Endothelial cell of umbilical vein (primary cell): ENCODE measurements around the gene IFNG. TPM values are rescaled to one million over a fixed set of nuclear protein-coding genes. Genes with fewer than 3 reads are reported as not detected.

ENCODE experiments used
- BruUV-seq: library from RNA; stranded (reverse); fragments of 400-500 nt; replicated peaks from 2 replicates; lab custom pipeline; 2021; lab: Mats Ljungman, UMichigan
- CTCF ChIA-PET: fragments of 300-600, 350-600 bp; sonication (Branson Sonifier 250); formaldehyde crosslinking; loops from one replicate; lab custom pipeline; 2021; ENCODE audit warnings: antibody characterized with exemption, inconsistent platforms; lab: Charles Lee
- POLR2A ChIA-PET: fragments of 300-600, 350-600 bp; sonication (Branson Sonifier 250); formaldehyde crosslinking; loops from one replicate; lab custom pipeline; 2021; ENCODE audit warnings: antibody characterized with exemption, inconsistent platforms; lab: Charles Lee
- DNase-seq: peaks from one replicate; pipeline ENCODE4 v3.0.0-alpha.2; 2011; ENCODE audit warnings: low read depth, low spot score
- FAIRE-seq: peaks from 2 replicates; lab custom pipeline; 2011; peaks lifted over from hg19 to GRCh38; lab: Jason Lieb, UNC
- H2AFZ ChIP-seq: 2 replicates; pipeline ENCODE4 v1.6.0; 2012; ENCODE audit warnings: low read depth, low read length, control low read depth, inconsistent platforms
- H3K27ac ChIP-seq: 2 replicates; pipeline ENCODE4 v1.5.1; 2011; ENCODE audit warnings: low read depth, mild to moderate bottlenecking, control low read depth, low read length, moderate library complexity; ENCODE audit not compliant: insufficient read depth
- H3K27me3 ChIP-seq, 2 experiments: 2 replicates each; pipeline versions ENCODE4 v1.6.0 to v1.6.1; 2011; ENCODE audit warnings: low read length in 2 of 2, mixed read lengths in 1 of 2; ENCODE audit not compliant: control insufficient read depth in 2 of 2, insufficient read depth in 2 of 2
- H3K36me3 ChIP-seq, 2 experiments: 2 replicates in 1 of 2; 3 replicates in 1 of 2; pipeline ENCODE4 v1.5.1; 2011; ENCODE audit warnings: low read length in 2 of 2, mild to moderate bottlenecking in 1 of 2, moderate library complexity in 1 of 2; ENCODE audit not compliant: control insufficient read depth in 2 of 2, insufficient read depth in 2 of 2; ENCODE audit errors: extremely low read depth in 1 of 2
- H3K4me1 ChIP-seq: 3 replicates; pipeline ENCODE4 v1.5.1; 2011; ENCODE audit warnings: mild to moderate bottlenecking, low read length; ENCODE audit not compliant: control insufficient read depth, insufficient read depth; ENCODE audit errors: extremely low read depth
- H3K4me2 ChIP-seq: 2 replicates; pipeline ENCODE4 v1.6.1; 2011; ENCODE audit warnings: low read length, control low read depth, mixed read lengths; ENCODE audit not compliant: insufficient read depth
- H3K4me3 ChIP-seq, 3 experiments: fragments of 200-600 bp in 1 of 3; sonication (generic), shearing (Covaris generic) in 1 of 3; replicated peaks in 1 of 3; 2 replicates each; pipeline ENCODE4 v1.5.1; 2011 to 2016; ENCODE audit warnings: control low read depth in 3 of 3, low read length in 3 of 3, mild to moderate bottlenecking in 2 of 3, inconsistent platforms in 1 of 3, low read depth in 1 of 3, moderate library complexity in 1 of 3; ENCODE audit not compliant: insufficient read depth in 1 of 3
- H3K79me2 ChIP-seq: 2 replicates; pipeline ENCODE4 v1.6.0; 2012; ENCODE audit warnings: low read length, inconsistent platforms; ENCODE audit not compliant: control insufficient read depth, insufficient read depth
- H3K9ac ChIP-seq: replicated peaks from 2 replicates; pipeline ENCODE3; 2011; ENCODE audit warnings: low read length, control low read depth; ENCODE audit not compliant: insufficient read depth; ENCODE audit errors: extremely low read depth
- H3K9me1 ChIP-seq: replicated peaks from 3 replicates; pipeline ENCODE4 v1.6.0; 2011; ENCODE audit warnings: mild to moderate bottlenecking, low read length; ENCODE audit not compliant: control insufficient read depth, insufficient read depth; ENCODE audit errors: extremely low read depth
- H3K9me3 ChIP-seq: replicated peaks from 2 replicates; pipeline ENCODE4 v1.5.1; 2012; ENCODE audit warnings: low read length, inconsistent platforms; ENCODE audit not compliant: control insufficient read depth, insufficient read depth
- H4K20me1 ChIP-seq: replicated peaks from 2 replicates; pipeline ENCODE3; 2011; ENCODE audit warnings: mild to moderate bottlenecking, low read length; ENCODE audit not compliant: control insufficient read depth, insufficient read depth; ENCODE audit errors: extremely low read depth
- EZH2 ChIP-seq: IDR thresholded peaks from 2 replicates; pipeline ENCODE4 v1.6.1; 2012; ENCODE audit warnings: borderline replicate concordance, low read depth, mild to moderate bottlenecking, moderate library complexity, low read length, inconsistent platforms; ENCODE audit not compliant: severe bottlenecking
- FOS ChIP-seq: IDR thresholded peaks from 2 replicates; pipeline ENCODE4 v1.6.1; 2011; ENCODE audit warnings: mild to moderate bottlenecking, low read length, moderate library complexity, borderline replicate concordance; ENCODE audit not compliant: insufficient read depth
- GATA2 ChIP-seq: IDR thresholded peaks from 2 replicates; pipeline ENCODE4 v1.7.0; 2011; ENCODE audit warnings: low read depth, mild to moderate bottlenecking, moderate library complexity, mixed read lengths, low read length; ENCODE audit not compliant: insufficient read length, insufficient read depth
- JUN ChIP-seq: IDR thresholded peaks from 2 replicates; pipeline ENCODE4 v1.6.1; 2011; ENCODE audit warnings: borderline replicate concordance, low read depth; ENCODE audit not compliant: insufficient read length, insufficient read depth
- MYC ChIP-seq: IDR thresholded peaks from one replicate; pipeline ENCODE4 v1.6.1; 2011; ENCODE audit warnings: mild to moderate bottlenecking, low read depth, low read length
- POLR2A ChIP-seq: IDR thresholded peaks from 2 replicates; pipeline ENCODE4 v1.6.1; 2012; ENCODE audit warnings: low read depth, mild to moderate bottlenecking, control low read depth, low read length
- POLR2AphosphoS5 ChIP-seq: IDR thresholded peaks from 2 replicates; pipeline ENCODE4 v1.6.1; 2012; ENCODE audit warnings: low read depth, mild to moderate bottlenecking, control low read depth, low read length, moderate library complexity; ENCODE audit not compliant: insufficient read depth
- dilution Hi-C: fragments of 300-500 bp; cut with MboI; formaldehyde crosslinking; loops from one replicate; pipeline ENCODE4 v1.15.0; 2019; ENCODE audit warnings: low sequenced_read_pairs; ENCODE audit not compliant: extremely low pct_ligation_motif_present
- intact Hi-C: fragments of 100-400 bp; cut with micrococcal nuclease; formaldehyde crosslinking; loops from one replicate; pipeline ENCODE4 v1.10.0; 2022
- polyA plus RNA-seq, 4 experiments: library from polyadenylated mRNA; depleted of rRNA in 3 of 4; stranded (reverse) in 3 of 4; unstranded in 1 of 4; fragments of >200 nt; gene quantifications; 2 replicates each; pipeline versions ENCODE4 v1.2.1 to v1.2.3, GENCODE V29; 2011 to 2012; ENCODE audit warnings: missing spikeins in 1 of 4
- total RNA-seq: library from RNA; stranded (reverse); gene quantifications from 2 replicates; pipeline ENCODE4 v1.2.3, GENCODE V29; 2021
- TF ChIP-seq, protein P1 (sequence below): IDR thresholded peaks from 2 replicates; pipeline ENCODE4 v1.6.1; 2011; ENCODE audit not compliant: insufficient read depth, insufficient read length
- TF ChIP-seq, protein P2 (sequence below), 2 donors: IDR thresholded peaks; 1 replicate in 1 of 2; 2 replicates in 1 of 2; pipeline ENCODE4 v1.5.1; 2011; ENCODE audit warnings: low read length in 2 of 2, mild to moderate bottlenecking in 2 of 2, moderate library complexity in 2 of 2, control low read depth in 1 of 2, inconsistent platforms in 1 of 2, low read depth in 1 of 2; ENCODE audit not compliant: insufficient read depth in 1 of 2; ENCODE audit errors: extremely low read depth in 1 of 2

Gene IFNG
- total and polyA plus RNA-seq, 2 donors (not counting 3 experiments of a cell fraction or from before 2014, with no cell fraction given) = not detected

DNA sequence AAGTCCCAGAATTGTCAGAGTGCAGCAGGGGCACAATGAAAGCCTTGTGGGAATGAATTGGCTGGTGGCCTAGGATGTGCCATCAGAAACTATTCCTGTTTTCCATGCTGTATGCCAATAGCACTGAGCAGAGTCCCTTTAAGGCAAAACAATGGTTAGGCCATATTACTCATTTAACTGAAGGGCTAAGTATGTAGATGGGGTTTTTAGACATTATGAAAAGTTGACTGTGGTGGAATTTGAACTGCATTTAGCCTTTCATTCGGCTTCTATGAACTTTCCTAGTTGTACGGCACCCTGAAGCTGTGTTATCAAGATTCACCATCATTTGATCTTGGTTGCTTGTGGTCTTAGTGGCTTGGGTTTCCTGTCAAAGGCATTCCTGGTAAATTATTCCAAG lies 41.3 kb upstream of the IFNG start:
- intact Hi-C loops = no loop called here
- H3K9me1 ChIP-seq = no peaks in the 10 kb centered on the region
- no peaks in the 10 kb centered on the region for H3K79me2 ChIP-seq
- H3K4me2 ChIP-seq = no peak overlapping the region
- H3K9ac ChIP-seq = no peak overlapping the region
- dilution Hi-C loops = no loop called here
- H3K4me1 ChIP-seq = no peaks in the 10 kb centered on the region
- no peak overlapping the region for H3K4me3 ChIP-seq
- FAIRE-seq = no peak
- no peak overlapping the region for H3K27ac ChIP-seq
- CTCF ChIA-PET = no interaction called here
- no peaks in the 10 kb centered on the region for H3K9me3 ChIP-seq
- H2AFZ ChIP-seq = no peak overlapping the region
- no peak for TF ChIP-seq POLR2AphosphoS5
- no peak for TF ChIP-seq POLR2A
- TF ChIP-seq GATA2 = no peak
- TF ChIP-seq MYC = no peak
- TF ChIP-seq, protein P1, sequence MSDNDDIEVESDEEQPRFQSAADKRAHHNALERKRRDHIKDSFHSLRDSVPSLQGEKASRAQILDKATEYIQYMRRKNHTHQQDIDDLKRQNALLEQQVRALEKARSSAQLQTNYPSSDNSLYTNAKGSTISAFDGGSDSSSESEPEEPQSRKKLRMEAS = no peak
- no peak for TF ChIP-seq JUN
- no peak for TF ChIP-seq EZH2
- TF ChIP-seq FOS = no peak
- TF ChIP-seq, protein P2, sequence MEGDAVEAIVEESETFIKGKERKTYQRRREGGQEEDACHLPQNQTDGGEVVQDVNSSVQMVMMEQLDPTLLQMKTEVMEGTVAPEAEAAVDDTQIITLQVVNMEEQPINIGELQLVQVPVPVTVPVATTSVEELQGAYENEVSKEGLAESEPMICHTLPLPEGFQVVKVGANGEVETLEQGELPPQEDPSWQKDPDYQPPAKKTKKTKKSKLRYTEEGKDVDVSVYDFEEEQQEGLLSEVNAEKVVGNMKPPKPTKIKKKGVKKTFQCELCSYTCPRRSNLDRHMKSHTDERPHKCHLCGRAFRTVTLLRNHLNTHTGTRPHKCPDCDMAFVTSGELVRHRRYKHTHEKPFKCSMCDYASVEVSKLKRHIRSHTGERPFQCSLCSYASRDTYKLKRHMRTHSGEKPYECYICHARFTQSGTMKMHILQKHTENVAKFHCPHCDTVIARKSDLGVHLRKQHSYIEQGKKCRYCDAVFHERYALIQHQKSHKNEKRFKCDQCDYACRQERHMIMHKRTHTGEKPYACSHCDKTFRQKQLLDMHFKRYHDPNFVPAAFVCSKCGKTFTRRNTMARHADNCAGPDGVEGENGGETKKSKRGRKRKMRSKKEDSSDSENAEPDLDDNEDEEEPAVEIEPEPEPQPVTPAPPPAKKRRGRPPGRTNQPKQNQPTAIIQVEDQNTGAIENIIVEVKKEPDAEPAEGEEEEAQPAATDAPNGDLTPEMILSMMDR (IDR thresholded peaks at IDR 0.05; ENCODE audit: extremely low read depth in 1 of 2, insufficient read depth in 1 of 2, low read depth in 1 of 2, low read length in 2 of 2) = no peak
- no TSS peak for BruUV-seq
- H3K27me3 ChIP-seq = peaks cover 4 to 5% of the 10 kb centered on the region in 2 experiments
- POLR2A ChIA-PET = no interaction called here
- no peaks in the 10 kb centered on the region for H3K36me3 ChIP-seq
- DNase-seq = no peak
- H4K20me1 ChIP-seq = no peaks in the 10 kb centered on the region
